Chondrocyte (in vitro differentiated cells): ENCODE measurements around the gene OR4C45. TPM values are rescaled to one million over a fixed set of nuclear protein-coding genes. Genes with fewer than 3 reads are reported as not detected.

Experiments
- DNase-seq: peaks from one replicate; pipeline ENCODE4 v3.0.0; 2021; ENCODE audit warnings: mixed read lengths, low spot score
- H3K27ac Mint-ChIP-seq: one replicate; pipeline ENCODE4 v1.8.0; 2021; ENCODE audit warnings: mild to moderate bottlenecking, moderate library complexity, mixed read lengths; ENCODE audit not compliant: unreplicated experiment
- H3K27me3 Mint-ChIP-seq: 2 replicates; pipeline ENCODE4 v1.8.0; 2021; ENCODE audit warnings: low read depth, mixed read lengths
- H3K36me3 Mint-ChIP-seq: 2 replicates; pipeline ENCODE4 v1.8.0; 2021; ENCODE audit warnings: low read depth, mixed read lengths
- H3K4me1 Mint-ChIP-seq: 2 replicates; pipeline ENCODE4 v1.8.0; 2021; ENCODE audit warnings: low read depth, mild to moderate bottlenecking, mixed read lengths
- H3K4me3 Mint-ChIP-seq: one replicate; pipeline ENCODE4 v1.8.0; 2021; ENCODE audit warnings: mild to moderate bottlenecking, moderate library complexity, mixed read lengths; ENCODE audit not compliant: unreplicated experiment
- H3K9me3 Mint-ChIP-seq: 2 replicates; pipeline ENCODE4 v1.8.0; 2021; ENCODE audit warnings: low read depth, mixed read lengths
- CTCF ChIP-seq: fragments of 200-600 bp; sonication (generic); IDR thresholded peaks from 2 replicates; pipeline ENCODE4 v1.5.0; 2021; ENCODE audit warnings: antibody characterized with exemption, mild to moderate bottlenecking, moderate library complexity
- total RNA-seq: library from RNA; stranded (reverse); gene quantifications from 3 replicates; pipeline ENCODE4 v1.2.1, GENCODE V29; 2021

Gene OR4C45
- total RNA-seq, 1 donor from 2014 or later: not detected

- H3K36me3 Mint-ChIP-seq: peaks cover 1% of the 10 kb centered on the region
Measured at GRCh38 chr11:50070389-50070788, 37.7 kb downstream of the OR4C45 start.

DNA sequence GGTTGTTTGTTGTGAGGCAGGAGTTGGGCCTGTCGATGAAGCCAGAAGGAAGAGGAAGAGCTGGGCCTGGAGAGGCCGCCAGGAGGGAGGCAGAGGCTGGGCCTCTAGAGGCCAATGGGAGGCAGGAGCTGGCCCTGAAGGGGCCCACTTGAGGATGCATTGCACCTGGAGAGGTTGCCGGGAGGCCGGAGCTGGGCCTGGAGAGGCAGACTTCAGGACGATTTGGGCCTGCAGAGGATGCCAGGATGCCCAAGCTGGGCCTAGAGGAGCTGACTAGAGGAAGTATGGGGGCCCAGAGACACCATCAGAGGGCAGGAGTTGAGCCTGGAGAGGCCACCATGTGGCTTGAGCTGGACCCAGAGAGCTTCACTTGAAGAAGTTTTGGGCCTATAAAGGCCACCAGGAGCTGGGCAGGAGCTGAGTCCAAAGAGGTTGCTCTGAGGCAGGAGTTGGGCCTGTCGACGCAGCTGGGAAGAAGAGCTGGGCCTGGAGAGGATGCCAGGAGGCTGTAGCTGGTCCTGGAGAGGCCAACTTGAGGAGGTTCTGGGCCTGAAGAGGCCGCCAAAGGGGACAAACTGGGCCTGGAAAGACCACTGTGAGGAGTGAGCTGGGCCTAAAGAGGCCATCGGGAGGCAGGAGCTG lies 39.0 kb downstream of the OR4C45 start:
- Mint-ChIP-seq H3K36me3 (peaks cover 6% of the 10 kb centered on the region), H3K9me3 (peaks cover 73% of the 10 kb centered on the region), H3K4me1 (no peaks in the 10 kb centered on the region), H3K4me3 (no peak overlapping the region), H3K27me3 (no peaks in the 10 kb centered on the region), H3K27ac (no peak overlapping the region)
- no peak for TF ChIP-seq CTCF
- DNase-seq: no peak

More at GRCh38 chr11:50070389-50070788, 37.7 kb downstream of the OR4C45 start:
- H3K9me3 Mint-ChIP-seq: peaks cover 72% of the 10 kb centered on the region
- DNase-seq: no peak
- no peaks in the 10 kb centered on the region for H3K4me1 Mint-ChIP-seq
- H3K4me3 Mint-ChIP-seq: no peak overlapping the region
- no peak for TF ChIP-seq CTCF
- no peaks in the 10 kb centered on the region for H3K27me3 Mint-ChIP-seq
- no peak overlapping the region for H3K27ac Mint-ChIP-seq

DNA sequence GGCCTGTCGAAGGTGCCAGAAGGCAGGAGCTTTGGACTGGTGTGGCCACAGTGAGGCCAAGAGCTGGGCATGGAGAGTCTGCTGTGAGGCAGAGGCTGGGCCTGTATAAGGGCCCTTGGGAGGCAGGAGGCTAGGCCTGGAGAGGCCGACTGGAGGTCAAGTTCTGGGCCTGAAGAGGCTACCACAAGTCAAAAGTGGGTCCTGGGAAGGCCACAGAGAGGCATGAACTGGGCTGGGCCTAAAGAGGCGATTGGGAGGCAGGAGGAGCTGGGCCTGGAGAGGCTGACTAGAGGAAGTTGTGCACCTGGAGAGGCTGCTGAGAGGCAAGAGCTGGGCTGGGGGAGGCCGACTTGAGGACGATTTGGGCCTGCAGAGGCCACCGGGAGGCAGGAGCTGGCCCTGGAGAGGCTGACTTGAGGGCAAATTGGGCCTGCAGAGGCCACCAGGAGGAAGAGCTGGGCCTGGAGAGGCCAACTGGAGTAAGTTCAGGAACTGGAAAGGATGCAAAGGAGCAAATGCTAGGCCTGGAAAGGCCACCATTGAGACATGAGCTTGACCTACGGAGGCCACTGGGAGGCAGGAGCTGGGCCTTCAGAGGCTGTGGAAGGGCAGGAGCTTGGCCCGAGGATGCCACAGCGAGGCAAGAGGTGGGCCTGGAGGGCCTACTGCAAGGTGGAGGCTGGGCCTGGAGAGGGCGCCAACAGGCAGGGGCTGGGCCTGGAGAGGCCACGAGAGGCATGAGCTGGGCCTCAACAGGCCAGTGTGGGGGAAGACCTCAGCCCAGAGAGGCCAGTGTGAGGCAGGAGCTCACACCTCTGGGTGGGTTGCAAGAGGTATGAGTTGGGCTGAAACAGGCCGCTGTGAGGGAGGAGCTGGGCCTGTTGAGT lies 39.8 kb downstream of the OR4C45 start:
- Mint-ChIP-seq H3K36me3 (peaks cover 6% of the 10 kb centered on the region), H3K27me3 (no peaks in the 10 kb centered on the region), H3K4me1 (no peaks in the 10 kb centered on the region), H3K27ac (no peak overlapping the region), H3K4me3 (no peak overlapping the region), H3K9me3 (peaks cover 80% of the 10 kb centered on the region)
- DNase-seq: no peak
- TF ChIP-seq CTCF: no peak

GRCh38 chr11:50073113-50074105 lies 40.7 kb downstream of the OR4C45 start:
- no peak for DNase-seq
- H3K9me3 Mint-ChIP-seq: peaks cover 84% of the 10 kb centered on the region
- H3K27me3 Mint-ChIP-seq: no peaks in the 10 kb centered on the region
- peaks cover 6% of the 10 kb centered on the region for H3K36me3 Mint-ChIP-seq
- no peak for TF ChIP-seq CTCF
- H3K27ac Mint-ChIP-seq: no peak overlapping the region
- no peak overlapping the region for H3K4me3 Mint-ChIP-seq
- H3K4me1 Mint-ChIP-seq: no peaks in the 10 kb centered on the region
